ENCODE results near the gene VPS16. TPM values are rescaled to one million over a fixed set of nuclear protein-coding genes. Genes with fewer than 3 reads are reported as not detected.

The VPS16 gene
- total and polyA plus RNA-seq, 2 of the 8 experiments (the other 6 are each of a cell fraction or from before 2014, with no cell fraction given): 23.8 to 25.9 TPM

DNA sequence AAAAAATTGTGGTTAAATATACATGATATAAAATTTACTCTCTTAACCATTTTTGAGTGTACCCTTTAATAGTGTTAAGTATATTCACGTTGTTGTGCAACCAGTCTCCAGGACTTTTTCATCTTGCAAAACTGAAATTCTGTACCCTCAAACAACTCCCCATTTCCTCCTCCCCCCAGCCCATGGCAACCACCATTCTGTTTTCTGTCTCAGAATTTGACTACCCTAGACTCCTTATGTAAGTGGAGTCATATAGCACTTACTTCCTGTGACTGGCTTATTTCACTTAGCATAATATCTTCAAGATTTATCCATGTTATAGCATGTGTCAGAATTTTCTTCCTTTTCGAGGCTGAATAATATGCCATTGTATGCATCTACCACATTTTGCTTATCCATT is 5.1 kb downstream of the VPS16 start:
- H3K9me3 ChIP-seq (ENCODE audit: insufficient read depth in 2 of 2, low read depth in 1 of 2, low read length in 1 of 2): no peaks in the 10 kb centered on the region
- no peak overlapping the region for H3K4me2 ChIP-seq (ENCODE audit: insufficient read depth in 1 of 2, low read depth in 2 of 2, low read length in 2 of 2)
- no peaks in the 10 kb centered on the region for H3K79me2 ChIP-seq (ENCODE audit: control insufficient read depth in 1 of 2, insufficient read depth in 2 of 2, low read length in 2 of 2)
- TF ChIP-seq NANOG (IDR thresholded peaks at IDR 0.05; ENCODE audit: insufficient read depth, low read depth, low read length, poor library complexity, severe bottlenecking): no peak
- H4K5ac ChIP-seq (ENCODE audit: insufficient read length, low read depth, low read length): no peak overlapping the region
- no peaks in the 10 kb centered on the region for H3K27me3 ChIP-seq (replicated peaks in 1 of 4; ENCODE audit: control insufficient read depth in 3 of 4, extremely low read depth in 1 of 4, insufficient read depth in 3 of 4, low read length in 3 of 4)
- H4K91ac ChIP-seq (replicated peaks; ENCODE audit: insufficient read length, low read length): no peak overlapping the region
- no peak overlapping the region for H2BK5ac ChIP-seq (ENCODE audit: low read depth, low read length)
- DNase-seq (ENCODE audit: low read depth in 1 of 2, low spot score in 2 of 2) (no peak), FAIRE-seq (no peak)
- no peaks in the 10 kb centered on the region for H3K36me3 ChIP-seq (ENCODE audit: control insufficient read depth in 2 of 4, insufficient read depth in 4 of 4, low read length in 3 of 4)
- H2BK15ac ChIP-seq (ENCODE audit: low read length): no peak overlapping the region
- H3K4me3 ChIP-seq (ENCODE audit: extremely low read depth in 1 of 4, insufficient read depth in 2 of 4, low read depth in 3 of 4, low read length in 4 of 4): no peak overlapping the region
- H3K56ac ChIP-seq (replicated peaks; ENCODE audit: insufficient read length, low read depth, low read length): no peak overlapping the region
- 96% methylated on average over 2 of the region's 2 CpGs; no CpG with 5 or more reads in 1 of the 2 experiments for WGBS, 2 experiments (ENCODE audit: extremely low coverage in 1 of 2, insufficient coverage in 1 of 2, insufficient read length in 1 of 2, insufficient replicate concordance in 2 of 2, low coverage in 1 of 2, low lambda C conversion rate in 2 of 2, missing lambda C conversion rate in 1 of 2)
- no peak overlapping the region for H3K18ac ChIP-seq (ENCODE audit: extremely low read depth, low read length)
- no peak overlapping the region for H2BK20ac ChIP-seq (ENCODE audit: low read length)
- H2AK5ac ChIP-seq (ENCODE audit: low read depth, low read length): no peak overlapping the region
- ChIA-PET POLR2A (ENCODE audit: partially characterized antibody) (no interaction called here), CTCF (ENCODE audit: partially characterized antibody) (interaction anchor here (1.0 kb wide), 1 partner anchor 90 kb away, joined by 4 read pairs; no protein-coding TSS in a partner anchor)
- no peak overlapping the region for H3K9ac ChIP-seq (replicated peaks in 1 of 4; ENCODE audit: extremely low read depth in 1 of 4, low read depth in 3 of 4, low read length in 3 of 4)
- H4K8ac ChIP-seq (ENCODE audit: extremely low read depth, insufficient read depth, low read length): no peak overlapping the region
- H3K4me1 ChIP-seq (replicated peaks in 1 of 4; ENCODE audit: control insufficient read depth in 3 of 4, insufficient read depth in 4 of 4, low read length in 3 of 4): no peaks in the 10 kb centered on the region
- no peak overlapping the region for H2BK120ac ChIP-seq (replicated peaks; ENCODE audit: low read depth, low read length)
- H3K23ac ChIP-seq (ENCODE audit: insufficient read length): no peak overlapping the region
- H4K20me1 ChIP-seq (replicated peaks in 1 of 2; ENCODE audit: control insufficient read depth in 1 of 2, insufficient read depth in 2 of 2, low read length in 2 of 2): peaks cover 0 to 3% of the 10 kb centered on the region in 2 experiments
- no peak overlapping the region for H3K27ac ChIP-seq (ENCODE audit: low read depth, low read length)
- H2AFZ ChIP-seq (ENCODE audit: low read length): no peak overlapping the region
- no peaks in the 10 kb centered on the region for H3K79me1 ChIP-seq (ENCODE audit: low read depth, low read length)
- no peak overlapping the region for H2BK12ac ChIP-seq (ENCODE audit: low read depth, low read length)
- no peak overlapping the region for H3K4ac ChIP-seq (replicated peaks; ENCODE audit: insufficient read length, low read depth, low read length)
- H3K23me2 ChIP-seq (ENCODE audit: low read depth, low read length): peaks cover 7% of the 10 kb centered on the region; the same call in 1 of the 2 replicates
- H3K14ac ChIP-seq (ENCODE audit: insufficient read length): no peak overlapping the region
